OCI-LY3 (cell line): ENCODE data around the gene ROR2.

Experiments used
- H2AFZ ChIP-seq: fragments of 200-600, 300-600 bp; shearing (Covaris generic); 2 replicates; pipeline ENCODE4 v1.6.0; 2014; ENCODE audit warnings: antibody characterized with exemption, low read depth, low read length
- H3K27ac ChIP-seq: fragments of 200-600, 300-600 bp; sonication (generic); 2 replicates; pipeline ENCODE4 v1.5.1; 2014; ENCODE audit warnings: mild to moderate bottlenecking, low read length, moderate library complexity, mixed read lengths
- H3K27me3 ChIP-seq: fragments of 200-600, 300-600 bp; sonication (generic); 2 replicates; pipeline ENCODE4 v1.6.1; 2014; ENCODE audit warnings: low read depth, low read length, mixed read lengths
- H3K36me3 ChIP-seq: fragments of 200-600, 300-600 bp; sonication (generic); replicated peaks from 2 replicates; pipeline ENCODE3; 2014; ENCODE audit warnings: low read depth, low read length, mixed read lengths
- H3K4me1 ChIP-seq: fragments of 300-600, 200-600 bp; sonication (generic); 2 replicates; pipeline ENCODE4 v1.6.1; 2014; ENCODE audit warnings: low read length, mixed read lengths
- H3K4me2 ChIP-seq: fragments of 200-600, 300-600 bp; sonication (generic); 2 replicates; pipeline ENCODE4 v1.6.1; 2014; ENCODE audit warnings: low read length, mixed read lengths
- H3K4me3 ChIP-seq: fragments of 300-600, 200-600 bp; sonication (generic); 2 replicates; pipeline ENCODE4 v1.5.1; 2014; ENCODE audit warnings: antibody characterized with exemption, mild to moderate bottlenecking, low read length, moderate library complexity
- H3K79me2 ChIP-seq: fragments of 300-600, 200-600 bp; shearing (Covaris generic); 2 replicates; pipeline ENCODE4 v1.6.1; 2014; ENCODE audit warnings: mild to moderate bottlenecking, low read length, mixed read lengths
- H3K9ac ChIP-seq: fragments of 300-600, 200-600 bp; shearing (Covaris generic); 2 replicates; pipeline ENCODE4 v1.6.0; 2014; ENCODE audit warnings: mild to moderate bottlenecking, low read length, moderate library complexity
- H3K9me3 ChIP-seq: fragments of 200-600, 300-600 bp; shearing (Covaris generic); 2 replicates; pipeline ENCODE4 v1.6.1; 2014; ENCODE audit warnings: low read length, mixed read lengths; ENCODE audit not compliant: insufficient read depth
- H4K20me1 ChIP-seq: fragments of 200-600, 300-600 bp; sonication (generic); 2 replicates; pipeline ENCODE4 v1.6.1; 2016; ENCODE audit warnings: low read length, mixed read lengths; ENCODE audit not compliant: insufficient read depth
- EZH2phosphoT487 ChIP-seq: fragments of 200-600 bp; shearing (Covaris generic); IDR thresholded peaks from 2 replicates; pipeline ENCODE4 v1.6.1; 2018; ENCODE audit warnings: antibody characterized with exemption, mixed run types, low read depth
- TF ChIP-seq, protein P1 (sequence below): fragments of 200-600, 300-600 bp; sonication (generic); IDR thresholded peaks from 2 replicates; pipeline ENCODE4 v1.5.1; 2014; ENCODE audit warnings: antibody characterized with exemption, low read length, low read depth

ROR2 gene

DNA sequence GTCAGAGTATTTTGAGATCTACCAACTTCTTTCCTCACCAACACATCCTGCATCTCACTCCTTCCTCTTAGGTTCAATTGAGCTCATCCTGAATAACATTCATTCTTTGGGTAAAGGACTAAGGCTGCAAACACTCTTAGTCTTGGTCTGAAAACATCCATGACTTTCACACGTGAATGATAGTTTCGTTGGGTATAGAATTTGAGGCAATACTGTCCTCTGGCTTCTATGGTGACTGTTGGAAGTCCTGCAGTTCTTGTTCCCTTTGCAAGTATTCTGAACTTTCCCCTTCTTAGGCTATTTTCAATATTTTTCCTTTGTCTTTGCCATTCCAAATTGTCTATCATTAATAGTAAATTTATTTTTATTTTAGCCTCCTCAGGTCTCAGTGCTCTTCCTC, 185.4 kb downstream of the ROR2 start:
- H2AFZ ChIP-seq = no peak overlapping the region
- TF ChIP-seq, protein P1, sequence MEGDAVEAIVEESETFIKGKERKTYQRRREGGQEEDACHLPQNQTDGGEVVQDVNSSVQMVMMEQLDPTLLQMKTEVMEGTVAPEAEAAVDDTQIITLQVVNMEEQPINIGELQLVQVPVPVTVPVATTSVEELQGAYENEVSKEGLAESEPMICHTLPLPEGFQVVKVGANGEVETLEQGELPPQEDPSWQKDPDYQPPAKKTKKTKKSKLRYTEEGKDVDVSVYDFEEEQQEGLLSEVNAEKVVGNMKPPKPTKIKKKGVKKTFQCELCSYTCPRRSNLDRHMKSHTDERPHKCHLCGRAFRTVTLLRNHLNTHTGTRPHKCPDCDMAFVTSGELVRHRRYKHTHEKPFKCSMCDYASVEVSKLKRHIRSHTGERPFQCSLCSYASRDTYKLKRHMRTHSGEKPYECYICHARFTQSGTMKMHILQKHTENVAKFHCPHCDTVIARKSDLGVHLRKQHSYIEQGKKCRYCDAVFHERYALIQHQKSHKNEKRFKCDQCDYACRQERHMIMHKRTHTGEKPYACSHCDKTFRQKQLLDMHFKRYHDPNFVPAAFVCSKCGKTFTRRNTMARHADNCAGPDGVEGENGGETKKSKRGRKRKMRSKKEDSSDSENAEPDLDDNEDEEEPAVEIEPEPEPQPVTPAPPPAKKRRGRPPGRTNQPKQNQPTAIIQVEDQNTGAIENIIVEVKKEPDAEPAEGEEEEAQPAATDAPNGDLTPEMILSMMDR = no peak
- TF ChIP-seq EZH2phosphoT487 = no peak

GRCh38 chr9:91761362-91761761, 188.7 kb downstream of the ROR2 start:
- no peak overlapping the region for H2AFZ ChIP-seq
- H3K4me2 ChIP-seq = no peak overlapping the region
- H3K4me1 ChIP-seq = peaks cover 6% of the 10 kb centered on the region
- no peak overlapping the region for H3K27ac ChIP-seq
- no peaks in the 10 kb centered on the region for H4K20me1 ChIP-seq
- peaks cover 14% of the 10 kb centered on the region; the same call in 1 of the 2 replicates for H3K27me3 ChIP-seq
- no peak overlapping the region for H3K4me3 ChIP-seq
- H3K9ac ChIP-seq = no peak overlapping the region
- H3K9me3 ChIP-seq = no peaks in the 10 kb centered on the region
- H3K36me3 ChIP-seq = no peaks in the 10 kb centered on the region
- TF ChIP-seq EZH2phosphoT487 = no peak
- TF ChIP-seq, protein P1 = no peak
- no peaks in the 10 kb centered on the region for H3K79me2 ChIP-seq

More for the DNA sequence above, 185.4 kb downstream of the ROR2 start:
- Histone ChIP-seq H3K9ac (no peak overlapping the region), H3K27ac (no peak overlapping the region), H3K9me3 (no peaks in the 10 kb centered on the region), H4K20me1 (no peaks in the 10 kb centered on the region), H3K4me3 (no peak overlapping the region), H3K27me3 (peaks cover 22% of the 10 kb centered on the region; the same call in 1 of the 2 replicates), H3K4me2 (no peak overlapping the region), H3K4me1 (no peaks in the 10 kb centered on the region), H3K79me2 (no peaks in the 10 kb centered on the region), H3K36me3 (no peaks in the 10 kb centered on the region)

DNA sequence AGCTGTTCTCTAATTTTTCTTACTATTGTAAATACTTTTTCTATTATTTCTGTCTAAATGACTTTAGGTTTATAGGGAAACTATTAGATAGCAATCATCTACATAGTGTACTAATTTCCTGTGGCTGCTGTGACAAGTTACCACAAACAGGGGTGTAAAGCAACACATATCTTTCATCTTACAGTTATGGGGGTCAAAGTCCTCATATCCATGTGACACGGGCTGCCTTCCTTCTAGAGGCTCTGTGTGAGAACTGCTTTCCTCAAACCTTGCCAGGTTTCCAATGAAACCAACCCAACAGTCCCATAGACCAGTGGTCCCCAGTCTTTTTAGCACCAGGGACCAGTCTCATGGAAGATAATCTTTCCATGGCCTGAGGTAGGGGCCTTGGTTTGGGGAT, 189.1 kb downstream of the ROR2 start:
- Histone ChIP-seq H3K9me3 (no peaks in the 10 kb centered on the region), H3K27ac (no peak overlapping the region), H3K4me3 (no peak overlapping the region), H3K27me3 (peaks cover 10% of the 10 kb centered on the region; the same call in 1 of the 2 replicates), H4K20me1 (no peaks in the 10 kb centered on the region), H3K4me1 (peaks cover 6% of the 10 kb centered on the region), H2AFZ (no peak overlapping the region), H3K79me2 (no peaks in the 10 kb centered on the region), H3K4me2 (no peak overlapping the region), H3K36me3 (no peaks in the 10 kb centered on the region), H3K9ac (no peak overlapping the region)
- TF ChIP-seq EZH2phosphoT487 = no peak
- TF ChIP-seq, protein P1 = no peak

GRCh38 chr9:91758491-91758981, 191.5 kb downstream of the ROR2 start:
- Histone ChIP-seq H3K4me2 (peak overlapping the region; percentile 6; the same call in 1 of the 2 replicates), H3K36me3 (no peaks in the 10 kb centered on the region), H3K79me2 (no peaks in the 10 kb centered on the region), H2AFZ (peak overlapping the region; percentile 51; the same call in 1 of the 2 replicates), H3K9me3 (no peaks in the 10 kb centered on the region), H3K4me1 (peaks cover 6% of the 10 kb centered on the region), H3K9ac (no peak overlapping the region), H4K20me1 (no peaks in the 10 kb centered on the region), H3K27ac (no peak overlapping the region), H3K27me3 (0 out of 2 replicates have a peak, but pooled peaks cover under 1% of the 10 kb centered on the region), H3K4me3 (no peak overlapping the region)
- TF ChIP-seq EZH2phosphoT487 = no peak
- TF ChIP-seq, protein P1 = peak; percentile 69
